HK-2 (cell line): ENCODE measurements around the gene ZNF699.

ENCODE experiments used
- DNase-seq: peaks from one replicate; pipeline ENCODE4 v3.0.0-alpha.2; 2018; ENCODE audit not compliant: unreplicated experiment

ZNF699 gene

GRCh38 chr19:9289231-9289884 is 20.3 kb downstream of the ZNF699 start:
- DNase-seq: no peak

- peak; percentile 20 for DNase-seq
Measured at GRCh38 chr19:9283485-9283884, 26.2 kb downstream of the ZNF699 start.

- DNase-seq: no peak
Measured at GRCh38 chr19:9251236-9251635, 58.4 kb downstream of the ZNF699 start.

GRCh38 chr19:9250630-9251029 is 59.0 kb downstream of the ZNF699 start, which contains the start of gene OR7E24:
Gene OR7E24 (plus strand): TSS chr19:9250930. CDS start chr19:9251044, 114 bp downstream.
- DNase-seq: no peak
